ENCODE results near the gene DSCAML1. TPM values are rescaled to one million over a fixed set of nuclear protein-coding genes. Genes with fewer than 3 reads are reported as not detected.
A peak's percentile ranks its signal among the peaks of the same experiment; 100 is the strongest.
"Not testable (repeated sequence)": the region's sequence is repeated elsewhere in the genome, so short reads cannot be mapped to it uniquely, and the experiment has no call there.

Gene DSCAML1
- polyA plus RNA-seq, 1 donor: 2.8 TPM

GRCh38 chr11:117793583-117793982 is 3.4 kb downstream of the DSCAML1 start:
- DNase-seq: no peak

GRCh38 chr11:117792992-117793391 is 4.0 kb downstream of the DSCAML1 start:
- no peak for DNase-seq

- DNase-seq: no peak
These were observed 4.8 kb downstream of the DSCAML1 start for GRCh38 chr11:117792241-117792640.

GRCh38 chr11:117790279-117790678 is 6.7 kb downstream of the DSCAML1 start:
- no peak for DNase-seq

- DNase-seq: no peak
These were observed 7.8 kb downstream of the DSCAML1 start for GRCh38 chr11:117789241-117789640.

GRCh38 chr11:117786135-117786870 is 10.7 kb downstream of the DSCAML1 start:
- DNase-seq: no peak

- DNase-seq: no peak
These were observed 14.9 kb downstream of the DSCAML1 start for GRCh38 chr11:117782101-117782500.

- DNase-seq: no peak
These were observed 15.4 kb downstream of the DSCAML1 start for GRCh38 chr11:117781627-117782026.

GRCh38 chr11:117780456-117780855 is 16.6 kb downstream of the DSCAML1 start:
- DNase-seq: no peak

GRCh38 chr11:117774553-117774952 is 22.5 kb downstream of the DSCAML1 start:
- DNase-seq: no peak

- DNase-seq: no peak
These were observed 24.7 kb downstream of the DSCAML1 start for GRCh38 chr11:117772360-117772759.

GRCh38 chr11:117771841-117772240 is 25.2 kb downstream of the DSCAML1 start:
- DNase-seq: no peak

- no peak for DNase-seq
These were observed 25.8 kb downstream of the DSCAML1 start for GRCh38 chr11:117771197-117771596.

- no peak for DNase-seq
These were observed 27.0 kb downstream of the DSCAML1 start for GRCh38 chr11:117770061-117770460.

GRCh38 chr11:117769533-117769932 is 27.5 kb downstream of the DSCAML1 start:
- no peak for DNase-seq

- DNase-seq: no peak
These were observed 28.5 kb downstream of the DSCAML1 start for GRCh38 chr11:117768506-117768905.

- DNase-seq: no peak
These were observed 29.9 kb downstream of the DSCAML1 start for GRCh38 chr11:117767071-117767470.

- no peak for DNase-seq
These were observed 30.4 kb downstream of the DSCAML1 start for GRCh38 chr11:117766576-117766975.

GRCh38 chr11:117766026-117766425 is 31.0 kb downstream of the DSCAML1 start:
- no peak for DNase-seq

- DNase-seq: no peak
These were observed 31.9 kb downstream of the DSCAML1 start for GRCh38 chr11:117765068-117765467.

GRCh38 chr11:117763465-117763864 is 33.6 kb downstream of the DSCAML1 start:
- DNase-seq: not testable (repeated sequence)

- DNase-seq: no peak
These were observed 35.0 kb downstream of the DSCAML1 start for GRCh38 chr11:117761993-117762392.

- peak; percentile 46 for DNase-seq
These were observed 37.7 kb downstream of the DSCAML1 start for GRCh38 chr11:117759305-117759704.

GRCh38 chr11:117754030-117754429 is 43.0 kb downstream of the DSCAML1 start:
- DNase-seq: no peak

Data from left kidney (tissue), 2 donors.